ENCODE results near the gene SGMS2.

The SGMS2 gene

DNA sequence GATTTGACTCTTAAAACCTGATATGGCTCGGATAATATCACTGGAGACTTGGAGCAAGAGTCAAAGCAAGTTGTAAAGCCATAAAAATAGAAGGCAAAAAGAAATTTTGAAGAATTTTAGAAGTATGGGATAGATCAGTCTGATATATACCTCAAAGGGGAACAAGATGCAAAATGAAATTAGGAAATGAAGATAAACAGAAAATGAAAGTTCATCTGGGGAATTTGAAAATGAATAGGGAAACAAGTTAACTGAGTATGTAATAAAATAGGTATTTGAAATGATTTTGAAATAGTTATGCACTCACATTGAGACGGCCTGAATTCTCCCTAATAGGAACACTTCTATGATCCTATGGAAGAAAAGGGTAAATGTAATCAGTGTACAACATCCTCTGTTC is 112.3 kb downstream of the SGMS2 start:
- peaks cover 13% of the 10 kb centered on the region for H3K27me3 Mint-ChIP-seq (ENCODE audit: low read depth, poor library complexity)
- no peak for DNase-seq
- TF ChIP-seq, protein P1, sequence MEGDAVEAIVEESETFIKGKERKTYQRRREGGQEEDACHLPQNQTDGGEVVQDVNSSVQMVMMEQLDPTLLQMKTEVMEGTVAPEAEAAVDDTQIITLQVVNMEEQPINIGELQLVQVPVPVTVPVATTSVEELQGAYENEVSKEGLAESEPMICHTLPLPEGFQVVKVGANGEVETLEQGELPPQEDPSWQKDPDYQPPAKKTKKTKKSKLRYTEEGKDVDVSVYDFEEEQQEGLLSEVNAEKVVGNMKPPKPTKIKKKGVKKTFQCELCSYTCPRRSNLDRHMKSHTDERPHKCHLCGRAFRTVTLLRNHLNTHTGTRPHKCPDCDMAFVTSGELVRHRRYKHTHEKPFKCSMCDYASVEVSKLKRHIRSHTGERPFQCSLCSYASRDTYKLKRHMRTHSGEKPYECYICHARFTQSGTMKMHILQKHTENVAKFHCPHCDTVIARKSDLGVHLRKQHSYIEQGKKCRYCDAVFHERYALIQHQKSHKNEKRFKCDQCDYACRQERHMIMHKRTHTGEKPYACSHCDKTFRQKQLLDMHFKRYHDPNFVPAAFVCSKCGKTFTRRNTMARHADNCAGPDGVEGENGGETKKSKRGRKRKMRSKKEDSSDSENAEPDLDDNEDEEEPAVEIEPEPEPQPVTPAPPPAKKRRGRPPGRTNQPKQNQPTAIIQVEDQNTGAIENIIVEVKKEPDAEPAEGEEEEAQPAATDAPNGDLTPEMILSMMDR (IDR thresholded peaks at IDR 0.05) = no peak
- peaks cover 44% of the 10 kb centered on the region for H3K36me3 Mint-ChIP-seq (ENCODE audit: low read depth)
- no peak overlapping the region for H3K4me3 Mint-ChIP-seq
- H3K4me1 Mint-ChIP-seq = peaks cover 10% of the 10 kb centered on the region
- no peak overlapping the region for H3K27ac Mint-ChIP-seq
- H3K9me3 Mint-ChIP-seq = no peaks in the 10 kb centered on the region

DNA sequence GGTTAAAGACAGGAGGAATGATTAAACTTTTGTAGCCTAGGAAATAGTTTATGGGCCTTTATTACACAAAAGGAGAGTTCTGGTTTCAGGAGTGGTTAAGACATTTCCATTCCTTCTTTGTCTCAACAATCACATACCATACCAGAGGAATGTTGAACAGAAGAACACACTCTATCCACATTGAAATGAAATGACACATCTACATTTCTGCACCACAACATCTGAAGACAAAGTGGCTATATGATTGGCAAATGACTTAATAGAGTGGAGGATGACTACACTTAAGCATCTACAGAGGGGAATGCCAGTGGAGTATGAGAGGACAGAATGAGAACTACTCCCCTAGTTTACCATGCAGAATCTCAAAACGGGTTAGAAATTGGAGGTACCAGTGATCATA is 114.6 kb downstream of the SGMS2 start:
- DNase-seq = no peak
- no peak overlapping the region for H3K27ac Mint-ChIP-seq
- TF ChIP-seq, protein P1 (IDR thresholded peaks at IDR 0.05) = no peak
- H3K9me3 Mint-ChIP-seq = no peaks in the 10 kb centered on the region
- H3K4me1 Mint-ChIP-seq = no peaks in the 10 kb centered on the region
- H3K36me3 Mint-ChIP-seq (ENCODE audit: low read depth) = peaks cover 55% of the 10 kb centered on the region
- H3K4me3 Mint-ChIP-seq = no peak overlapping the region
- no peaks in the 10 kb centered on the region for H3K27me3 Mint-ChIP-seq (ENCODE audit: low read depth, poor library complexity)

DNA sequence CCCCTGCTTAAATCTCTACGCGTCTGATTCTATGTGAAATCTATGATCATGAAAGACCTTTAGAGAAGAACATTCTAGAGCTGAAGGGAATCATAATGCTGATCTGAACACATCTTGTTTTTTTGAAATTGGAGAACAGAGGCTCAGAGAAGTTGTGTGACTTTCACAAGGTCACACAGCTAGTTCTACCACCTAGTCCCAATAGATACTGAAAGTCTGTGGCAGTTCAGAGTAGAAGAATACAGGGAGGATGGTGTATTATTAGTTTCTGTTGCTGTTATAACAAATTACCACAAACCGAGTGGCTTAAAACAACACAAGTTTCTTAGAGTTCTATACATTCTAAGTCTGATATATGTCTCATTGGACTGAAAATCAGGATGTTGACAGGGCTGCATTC is 121.1 kb downstream of the SGMS2 start:
- H3K27ac Mint-ChIP-seq = no peak overlapping the region
- TF ChIP-seq, protein P1 (IDR thresholded peaks at IDR 0.05) = no peak
- no peaks in the 10 kb centered on the region for H3K9me3 Mint-ChIP-seq
- no peaks in the 10 kb centered on the region for H3K27me3 Mint-ChIP-seq (ENCODE audit: low read depth, poor library complexity)
- H3K36me3 Mint-ChIP-seq (ENCODE audit: low read depth) = peaks cover 67% of the 10 kb centered on the region
- no peaks in the 10 kb centered on the region for H3K4me1 Mint-ChIP-seq
- no peak for DNase-seq
- H3K4me3 Mint-ChIP-seq = no peak overlapping the region

DNA sequence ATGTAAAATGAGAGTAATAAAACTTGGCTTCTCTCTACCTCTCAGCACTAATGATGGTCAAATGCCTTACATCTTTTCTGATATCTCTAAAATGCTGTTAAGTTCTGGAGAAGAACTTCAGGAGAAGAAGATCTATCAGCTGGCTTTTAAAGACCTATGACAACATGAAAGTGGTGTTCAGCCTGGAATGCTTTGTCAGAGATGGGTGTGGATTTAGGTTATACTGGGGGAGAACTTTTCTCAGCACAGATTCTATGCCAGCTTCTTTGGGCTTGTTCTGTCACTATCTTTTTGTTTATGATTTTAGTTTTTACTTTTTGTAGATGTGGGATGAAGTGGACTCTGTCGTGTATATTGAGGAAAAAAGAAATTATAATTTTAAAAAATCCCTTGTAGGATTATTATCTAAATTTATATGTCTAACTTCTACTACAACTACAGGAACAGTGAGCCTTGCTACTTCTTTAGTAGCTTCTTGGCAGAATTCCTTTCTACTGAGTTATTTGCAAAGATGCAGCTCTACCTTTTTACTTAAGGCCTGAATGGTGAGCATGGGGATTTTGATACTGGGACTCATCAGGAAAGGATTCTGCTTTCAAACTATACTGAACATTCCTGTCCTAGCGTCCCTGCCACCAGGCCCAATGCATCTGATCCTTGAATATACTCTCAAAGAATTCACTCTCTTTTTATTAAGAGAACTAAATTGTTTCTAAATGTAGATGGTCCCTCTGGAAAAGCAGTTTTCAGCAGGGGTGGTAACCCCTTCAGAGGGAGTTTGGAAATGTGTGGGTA is 126.2 kb downstream of the SGMS2 start:
- H3K9me3 Mint-ChIP-seq = peaks cover 11% of the 10 kb centered on the region
- DNase-seq = no peak
- no peak overlapping the region for H3K4me3 Mint-ChIP-seq
- H3K27ac Mint-ChIP-seq = peak overlapping the region; percentile 5
- peaks cover 64% of the 10 kb centered on the region for H3K36me3 Mint-ChIP-seq (ENCODE audit: low read depth)
- no peaks in the 10 kb centered on the region for H3K4me1 Mint-ChIP-seq
- peaks cover 5% of the 10 kb centered on the region for H3K27me3 Mint-ChIP-seq (ENCODE audit: low read depth, poor library complexity)
- TF ChIP-seq, protein P1 (IDR thresholded peaks at IDR 0.05) = no peak

DNA sequence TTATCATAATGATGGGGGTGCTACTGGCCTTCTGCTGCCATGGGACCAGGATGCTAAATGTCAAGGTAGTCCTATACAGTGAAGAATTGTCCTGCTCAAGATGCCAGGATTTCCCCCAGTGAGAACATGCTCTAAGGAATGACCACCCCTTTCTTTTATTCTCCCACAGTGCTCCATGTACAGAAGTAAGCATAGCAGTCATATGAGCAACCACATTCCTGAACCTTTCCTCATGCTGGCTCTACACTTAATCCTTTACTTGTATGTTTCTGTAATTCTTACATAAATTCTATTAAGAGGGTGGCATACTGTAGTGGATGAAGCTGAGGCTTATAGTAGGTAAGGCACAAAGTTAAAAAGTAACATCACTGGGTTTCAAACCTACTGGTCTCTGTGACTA is 126.8 kb downstream of the SGMS2 start:
- H3K4me3 Mint-ChIP-seq = no peak overlapping the region
- TF ChIP-seq, protein P1 (IDR thresholded peaks at IDR 0.05) = no peak
- H3K27ac Mint-ChIP-seq = no peak overlapping the region
- H3K27me3 Mint-ChIP-seq (ENCODE audit: low read depth, poor library complexity) = peaks cover 5% of the 10 kb centered on the region
- no peaks in the 10 kb centered on the region for H3K4me1 Mint-ChIP-seq
- H3K36me3 Mint-ChIP-seq (ENCODE audit: low read depth) = peaks cover 65% of the 10 kb centered on the region
- DNase-seq = no peak
- peaks cover 17% of the 10 kb centered on the region for H3K9me3 Mint-ChIP-seq

DNA sequence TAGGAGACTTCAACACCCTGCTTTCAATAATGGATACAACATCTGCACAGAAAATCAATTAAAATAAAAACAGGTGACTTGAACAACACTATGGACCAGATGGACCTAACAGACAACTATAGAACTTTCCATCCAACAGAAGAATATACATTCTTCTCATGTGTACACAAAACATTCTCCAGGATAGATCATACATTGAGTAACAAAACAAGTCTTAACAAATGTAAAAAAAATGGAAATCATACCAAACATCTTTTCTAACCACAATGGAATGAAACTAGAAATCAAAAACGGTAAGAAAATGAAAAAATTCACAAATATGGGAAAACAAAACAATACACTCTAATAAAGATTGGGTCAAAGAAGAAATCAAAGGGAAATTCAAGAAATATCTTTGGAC is 131.3 kb downstream of the SGMS2 start:
- Mint-ChIP-seq H3K27ac (no peak overlapping the region), H3K36me3 (ENCODE audit: low read depth) (peaks cover 28% of the 10 kb centered on the region), H3K4me3 (no peak overlapping the region), H3K27me3 (ENCODE audit: low read depth, poor library complexity) (peaks cover 7% of the 10 kb centered on the region), H3K4me1 (no peaks in the 10 kb centered on the region), H3K9me3 (peaks cover 55% of the 10 kb centered on the region)
- no peak for DNase-seq
- TF ChIP-seq, protein P1 (IDR thresholded peaks at IDR 0.05) = no peak

Data from nephron progenitor cell (in vitro differentiated cells).